Liver (tissue), 9 donors: Measurements from ENCODE around the gene GBE1. TPM values are rescaled to one million over a fixed set of nuclear protein-coding genes. Genes with fewer than 3 reads are reported as not detected.

Source experiments
- DNase-seq: peaks from one replicate; pipeline ENCODE4 v3.0.0-alpha.2; 2017; ENCODE audit warnings: low spot score
- H3K27ac ChIP-seq, 2 donors: one replicate each; pipeline ENCODE4 v1.7.0; 2013; ENCODE audit warnings: inconsistent platforms in 2 of 2, low read length in 2 of 2, control low read depth in 1 of 2, low read depth in 1 of 2, mild to moderate bottlenecking in 1 of 2
- H3K27me3 ChIP-seq, 4 donors: one replicate each; pipeline versions ENCODE4 v1.6.1 to v1.7.0; 2013; ENCODE audit warnings: low read length in 3 of 4, inconsistent platforms in 1 of 4, mild to moderate bottlenecking in 1 of 4, moderate library complexity in 1 of 4; ENCODE audit not compliant: control insufficient read depth in 4 of 4, insufficient read depth in 4 of 4
- H3K36me3 ChIP-seq, 4 donors: one replicate each; pipeline versions ENCODE4 v1.6.1 to v1.7.0; 2013; ENCODE audit warnings: low read length in 3 of 4, mild to moderate bottlenecking in 3 of 4, low read depth in 1 of 4, moderate library complexity in 1 of 4; ENCODE audit not compliant: control insufficient read depth in 4 of 4, insufficient read depth in 3 of 4
- H3K4me1 ChIP-seq, 4 donors: one replicate each; pipeline versions ENCODE4 v1.6.1 to v1.7.0; 2013; ENCODE audit warnings: low read length in 3 of 4, mild to moderate bottlenecking in 3 of 4, moderate library complexity in 1 of 4; ENCODE audit not compliant: control insufficient read depth in 4 of 4, insufficient read depth in 4 of 4
- H3K4me3 ChIP-seq, 3 donors: one replicate each; pipeline versions ENCODE4 v1.6.1 to v1.7.0; 2013; ENCODE audit warnings: low read length in 3 of 3, control low read depth in 1 of 3, low read depth in 1 of 3, mild to moderate bottlenecking in 1 of 3
- H3K9ac ChIP-seq, 2 donors: one replicate each; pipeline ENCODE4 v1.7.0; 2013; ENCODE audit warnings: low read length in 2 of 2, mild to moderate bottlenecking in 2 of 2, moderate library complexity in 2 of 2, control low read depth in 1 of 2, low read depth in 1 of 2
- H3K9me3 ChIP-seq, 4 donors: one replicate each; pipeline versions ENCODE4 v1.6.1 to v1.7.0; 2013; ENCODE audit warnings: low read length in 3 of 4; ENCODE audit not compliant: control insufficient read depth in 4 of 4
- EGR1 ChIP-seq, 2 donors: IDR thresholded peaks; 2 replicates each; pipeline ENCODE4 v1.6.1; 2016 to 2018; ENCODE audit warnings: antibody characterized with exemption in 2 of 2, low read depth in 2 of 2
- FOXA1 ChIP-seq: IDR thresholded peaks from 2 replicates; pipeline ENCODE4 v1.6.1; 2016; ENCODE audit warnings: antibody characterized with exemption
- FOXA2 ChIP-seq: IDR thresholded peaks from 2 replicates; pipeline ENCODE4 v1.6.1; 2016; ENCODE audit warnings: antibody characterized with exemption
- GABPA ChIP-seq, 2 donors: IDR thresholded peaks in 1 of 2; conservative IDR thresholded peaks in 1 of 2; 2 replicates each; pipeline ENCODE4 v1.6.1; 2016; ENCODE audit warnings: antibody characterized with exemption in 2 of 2, mild to moderate bottlenecking in 1 of 2, moderate library complexity in 1 of 2
- HNF4A ChIP-seq, 2 donors: conservative IDR thresholded peaks; 2 replicates each; pipeline ENCODE4 v1.6.1; 2016; ENCODE audit warnings: antibody characterized with exemption in 2 of 2, mild to moderate bottlenecking in 2 of 2
- HNF4G ChIP-seq: IDR thresholded peaks from 2 replicates; pipeline ENCODE4 v1.6.1; 2016; ENCODE audit warnings: antibody characterized with exemption
- JUND ChIP-seq, 2 donors: IDR thresholded peaks; 2 replicates each; pipeline ENCODE4 v1.6.1; 2016; ENCODE audit warnings: antibody characterized with exemption in 2 of 2
- NR2F2 ChIP-seq: IDR thresholded peaks from 2 replicates; pipeline ENCODE4 v1.6.1; 2016; ENCODE audit warnings: antibody characterized with exemption
- RAD21 ChIP-seq, 2 donors: IDR thresholded peaks; 2 replicates each; pipeline ENCODE4 v1.6.1; 2016; ENCODE audit warnings: antibody characterized with exemption in 2 of 2, mild to moderate bottlenecking in 2 of 2
- RXRA ChIP-seq, 2 donors: IDR thresholded peaks; 2 replicates each; pipeline ENCODE4 v1.6.1; 2017 to 2018; ENCODE audit warnings: antibody characterized with exemption in 2 of 2, mild to moderate bottlenecking in 1 of 2
- SP1 ChIP-seq: IDR thresholded peaks from 2 replicates; pipeline ENCODE4 v1.6.1; 2018; ENCODE audit warnings: antibody characterized with exemption, mild to moderate bottlenecking
- TAF1 ChIP-seq: conservative IDR thresholded peaks from 2 replicates; pipeline ENCODE4 v1.6.1; 2016; ENCODE audit warnings: antibody characterized with exemption, mild to moderate bottlenecking
- YY1 ChIP-seq: IDR thresholded peaks from 2 replicates; pipeline ENCODE4 v1.6.1; 2016; ENCODE audit warnings: antibody characterized with exemption, mild to moderate bottlenecking
- WGBS: extraction: QIAGEN DNeasy Blood & Tissue Kit; methylation state at CpG from one replicate; pipeline ENCODE4 v1.1.7; 2013; 5-methylcytosine and 5-hydroxymethylcytosine counted together
- polyA plus RNA-seq, 2 donors: library from polyadenylated mRNA; stranded (reverse) in 1 of 2; unstranded in 1 of 2; fragments of 200-250 nt in 1 of 2; fragments of >200 nt in 1 of 2; fragmentation: Nextera tagmentation in 1 of 2; extraction: Ambion mirVana in 1 of 2; gene quantifications; one replicate each; pipeline versions ENCODE4 v1.2.1 to v1.2.3, GENCODE V29; 2013 to 2015
- total RNA-seq, 2 donors: library from RNA; depleted of rRNA; stranded (reverse); fragments of >200 nt; gene quantifications; one replicate each; pipeline ENCODE4 v1.2.3, GENCODE V29; 2014
- TF ChIP-seq, protein P1 (sequence below): fragments of 150-350 bp; IDR thresholded peaks from 2 replicates; pipeline ENCODE4 v1.5.1; 2017; ENCODE audit warnings: improper control_type of control experiment, low read depth, low read length; ENCODE audit not compliant: missing input control
- TF ChIP-seq, protein P2 (sequence below): IDR thresholded peaks from 2 replicates; pipeline ENCODE4 v1.6.1; 2016; ENCODE audit warnings: antibody characterized with exemption
- TF ChIP-seq, protein P3 (sequence below): IDR thresholded peaks from 2 replicates; pipeline ENCODE4 v1.6.1; 2016; ENCODE audit warnings: antibody characterized with exemption
- TF ChIP-seq, protein P4 (sequence below): IDR thresholded peaks from 2 replicates; pipeline ENCODE4 v1.6.1; 2016; ENCODE audit warnings: antibody characterized with exemption
- TF ChIP-seq, protein P5 (sequence below): IDR thresholded peaks from 2 replicates; pipeline ENCODE4 v1.6.1; 2016; ENCODE audit warnings: antibody characterized with exemption, mild to moderate bottlenecking
- donor health status: healthy.
- donor health status: healthy.
- donor health status: healthy.
- donor health status: healthy.
- donor health status: healthy.

GBE1 gene
- total and polyA plus RNA-seq, 4 donors: 22.5 to 95.6 (median 25.8) TPM

DNA sequence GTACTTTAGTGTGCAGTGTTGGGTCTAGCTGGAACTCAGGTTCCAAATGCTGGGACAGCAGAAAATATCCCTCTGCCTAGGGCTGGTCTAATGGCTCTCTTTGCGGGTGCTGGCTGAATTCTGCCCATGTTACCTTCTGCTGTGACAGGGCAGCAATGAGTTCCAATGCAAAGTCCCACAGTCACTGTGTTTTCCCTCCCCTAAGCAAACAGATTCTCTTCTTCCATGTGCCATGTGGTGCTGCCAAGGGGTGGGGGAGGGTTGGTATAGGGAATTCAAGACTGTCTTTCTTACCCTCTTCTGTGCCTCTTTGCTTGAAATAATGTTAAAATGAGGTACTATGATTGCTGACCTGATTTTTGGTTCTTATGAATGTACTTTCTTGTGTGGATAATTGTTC lies 229.6 kb downstream of the GBE1 start:
- 93% methylated on average over 1 of the region's 1 CpG for WGBS

DNA sequence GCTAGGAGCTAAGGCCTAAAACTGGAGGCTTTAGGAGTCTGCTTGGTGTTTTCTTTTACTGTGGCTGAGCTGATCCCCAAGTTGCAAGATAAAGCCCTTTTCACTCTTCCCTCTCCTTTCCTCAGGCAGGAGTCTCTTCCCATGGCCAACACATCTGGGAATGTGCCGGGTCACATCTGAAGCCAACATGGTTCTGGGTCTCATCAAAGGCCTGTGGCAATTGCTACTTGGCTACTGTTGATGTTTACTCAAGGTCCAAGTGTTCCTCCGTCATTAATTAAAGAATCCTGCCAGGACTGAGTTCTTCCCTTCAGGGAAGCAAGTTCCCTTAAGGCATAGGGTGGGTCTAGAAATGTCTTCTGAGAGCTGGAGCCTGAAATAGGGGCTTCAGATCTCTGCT lies 230.2 kb downstream of the GBE1 start:
- H3K9me3 ChIP-seq: no peaks in the 10 kb centered on the region
- H3K4me1 ChIP-seq: peaks cover 0 to 13% (median 0%) of the 10 kb centered on the region in 4 donors
- 64% methylated on average over 2 of the region's 2 CpGs for WGBS
- no peaks in the 10 kb centered on the region for H3K27me3 ChIP-seq
- H3K4me3 ChIP-seq: no peak overlapping the region
- peaks cover 2 to 51% (median 19%) of the 10 kb centered on the region in 4 donors for H3K36me3 ChIP-seq
- TF ChIP-seq TAF1 (no peak), EGR1 (IDR thresholded peaks at IDR 0.05; ENCODE audit: low read depth in 2 of 2) (no peak), HNF4G (no peak), NR2F2 (no peak), JUND (IDR thresholded peaks at IDR 0.05) (no peak), YY1 (no peak), FOXA2 (no peak), FOXA1 (no peak), GABPA (IDR thresholded peaks at IDR 0.05 in 1 of 2, conservative IDR thresholded peaks at IDR 0.05 in 1 of 2) (no peak), RXRA (IDR thresholded peaks at IDR 0.05) (no peak), HNF4A (conservative IDR thresholded peaks at IDR 0.05) (no peak), SP1 (no peak), RAD21 (IDR thresholded peaks at IDR 0.05) (no peak)
- TF ChIP-seq, protein P1, sequence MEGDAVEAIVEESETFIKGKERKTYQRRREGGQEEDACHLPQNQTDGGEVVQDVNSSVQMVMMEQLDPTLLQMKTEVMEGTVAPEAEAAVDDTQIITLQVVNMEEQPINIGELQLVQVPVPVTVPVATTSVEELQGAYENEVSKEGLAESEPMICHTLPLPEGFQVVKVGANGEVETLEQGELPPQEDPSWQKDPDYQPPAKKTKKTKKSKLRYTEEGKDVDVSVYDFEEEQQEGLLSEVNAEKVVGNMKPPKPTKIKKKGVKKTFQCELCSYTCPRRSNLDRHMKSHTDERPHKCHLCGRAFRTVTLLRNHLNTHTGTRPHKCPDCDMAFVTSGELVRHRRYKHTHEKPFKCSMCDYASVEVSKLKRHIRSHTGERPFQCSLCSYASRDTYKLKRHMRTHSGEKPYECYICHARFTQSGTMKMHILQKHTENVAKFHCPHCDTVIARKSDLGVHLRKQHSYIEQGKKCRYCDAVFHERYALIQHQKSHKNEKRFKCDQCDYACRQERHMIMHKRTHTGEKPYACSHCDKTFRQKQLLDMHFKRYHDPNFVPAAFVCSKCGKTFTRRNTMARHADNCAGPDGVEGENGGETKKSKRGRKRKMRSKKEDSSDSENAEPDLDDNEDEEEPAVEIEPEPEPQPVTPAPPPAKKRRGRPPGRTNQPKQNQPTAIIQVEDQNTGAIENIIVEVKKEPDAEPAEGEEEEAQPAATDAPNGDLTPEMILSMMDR: no peak
- TF ChIP-seq, protein P2, sequence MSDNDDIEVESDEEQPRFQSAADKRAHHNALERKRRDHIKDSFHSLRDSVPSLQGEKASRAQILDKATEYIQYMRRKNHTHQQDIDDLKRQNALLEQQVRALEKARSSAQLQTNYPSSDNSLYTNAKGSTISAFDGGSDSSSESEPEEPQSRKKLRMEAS: no peak
- TF ChIP-seq, protein P3, sequence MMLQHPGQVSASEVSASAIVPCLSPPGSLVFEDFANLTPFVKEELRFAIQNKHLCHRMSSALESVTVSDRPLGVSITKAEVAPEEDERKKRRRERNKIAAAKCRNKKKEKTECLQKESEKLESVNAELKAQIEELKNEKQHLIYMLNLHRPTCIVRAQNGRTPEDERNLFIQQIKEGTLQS: no peak
- TF ChIP-seq, protein P4, sequence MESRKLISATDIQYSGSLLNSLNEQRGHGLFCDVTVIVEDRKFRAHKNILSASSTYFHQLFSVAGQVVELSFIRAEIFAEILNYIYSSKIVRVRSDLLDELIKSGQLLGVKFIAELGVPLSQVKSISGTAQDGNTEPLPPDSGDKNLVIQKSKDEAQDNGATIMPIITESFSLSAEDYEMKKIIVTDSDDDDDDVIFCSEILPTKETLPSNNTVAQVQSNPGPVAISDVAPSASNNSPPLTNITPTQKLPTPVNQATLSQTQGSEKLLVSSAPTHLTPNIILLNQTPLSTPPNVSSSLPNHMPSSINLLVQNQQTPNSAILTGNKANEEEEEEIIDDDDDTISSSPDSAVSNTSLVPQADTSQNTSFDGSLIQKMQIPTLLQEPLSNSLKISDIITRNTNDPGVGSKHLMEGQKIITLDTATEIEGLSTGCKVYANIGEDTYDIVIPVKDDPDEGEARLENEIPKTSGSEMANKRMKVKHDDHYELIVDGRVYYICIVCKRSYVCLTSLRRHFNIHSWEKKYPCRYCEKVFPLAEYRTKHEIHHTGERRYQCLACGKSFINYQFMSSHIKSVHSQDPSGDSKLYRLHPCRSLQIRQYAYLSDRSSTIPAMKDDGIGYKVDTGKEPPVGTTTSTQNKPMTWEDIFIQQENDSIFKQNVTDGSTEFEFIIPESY: no peak
- TF ChIP-seq, protein P5, sequence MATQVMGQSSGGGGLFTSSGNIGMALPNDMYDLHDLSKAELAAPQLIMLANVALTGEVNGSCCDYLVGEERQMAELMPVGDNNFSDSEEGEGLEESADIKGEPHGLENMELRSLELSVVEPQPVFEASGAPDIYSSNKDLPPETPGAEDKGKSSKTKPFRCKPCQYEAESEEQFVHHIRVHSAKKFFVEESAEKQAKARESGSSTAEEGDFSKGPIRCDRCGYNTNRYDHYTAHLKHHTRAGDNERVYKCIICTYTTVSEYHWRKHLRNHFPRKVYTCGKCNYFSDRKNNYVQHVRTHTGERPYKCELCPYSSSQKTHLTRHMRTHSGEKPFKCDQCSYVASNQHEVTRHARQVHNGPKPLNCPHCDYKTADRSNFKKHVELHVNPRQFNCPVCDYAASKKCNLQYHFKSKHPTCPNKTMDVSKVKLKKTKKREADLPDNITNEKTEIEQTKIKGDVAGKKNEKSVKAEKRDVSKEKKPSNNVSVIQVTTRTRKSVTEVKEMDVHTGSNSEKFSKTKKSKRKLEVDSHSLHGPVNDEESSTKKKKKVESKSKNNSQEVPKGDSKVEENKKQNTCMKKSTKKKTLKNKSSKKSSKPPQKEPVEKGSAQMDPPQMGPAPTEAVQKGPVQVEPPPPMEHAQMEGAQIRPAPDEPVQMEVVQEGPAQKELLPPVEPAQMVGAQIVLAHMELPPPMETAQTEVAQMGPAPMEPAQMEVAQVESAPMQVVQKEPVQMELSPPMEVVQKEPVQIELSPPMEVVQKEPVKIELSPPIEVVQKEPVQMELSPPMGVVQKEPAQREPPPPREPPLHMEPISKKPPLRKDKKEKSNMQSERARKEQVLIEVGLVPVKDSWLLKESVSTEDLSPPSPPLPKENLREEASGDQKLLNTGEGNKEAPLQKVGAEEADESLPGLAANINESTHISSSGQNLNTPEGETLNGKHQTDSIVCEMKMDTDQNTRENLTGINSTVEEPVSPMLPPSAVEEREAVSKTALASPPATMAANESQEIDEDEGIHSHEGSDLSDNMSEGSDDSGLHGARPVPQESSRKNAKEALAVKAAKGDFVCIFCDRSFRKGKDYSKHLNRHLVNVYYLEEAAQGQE: no peak
- no peak overlapping the region for H3K9ac ChIP-seq
- no peak for DNase-seq
- H3K27ac ChIP-seq: no peak overlapping the region

More for the DNA sequence above, 229.6 kb downstream of the GBE1 start:
- H3K27me3 ChIP-seq: no peaks in the 10 kb centered on the region
- no peak overlapping the region for H3K27ac ChIP-seq
- peak overlapping the region in 1 of 3 donors; percentile 21 for H3K4me3 ChIP-seq
- no peak for DNase-seq
- peaks cover 0 to 13% (median 0%) of the 10 kb centered on the region in 4 donors for H3K4me1 ChIP-seq
- TF ChIP-seq HNF4A (conservative IDR thresholded peaks at IDR 0.05) (peak; percentile 52 to 54), SP1 (peak; percentile 13), NR2F2 (no peak), HNF4G (no peak)
- TF ChIP-seq, protein P1: no peak
- TF ChIP-seq, protein P2: peak; percentile 35
- no peaks in the 10 kb centered on the region for H3K9me3 ChIP-seq
- peaks cover 2 to 51% (median 20%) of the 10 kb centered on the region in 4 donors for H3K36me3 ChIP-seq
- H3K9ac ChIP-seq: no peak overlapping the region
